BJ (cell line): ENCODE results near the gene MYH7. TPM values are rescaled to one million over a fixed set of nuclear protein-coding genes. Genes with fewer than 3 reads are reported as not detected.

ENCODE experiments used
- CTCF ChIA-PET: fragments of 350-600 bp; formaldehyde crosslinking; extraction: SDS; loops from one replicate; lab custom pipeline; 2021; ENCODE audit warnings: antibody characterized with exemption, inconsistent platforms; lab: Yijun Ruan, JAX
- POLR2A ChIA-PET: fragments of 300-600 bp; sonication (Branson Sonifier 250); formaldehyde crosslinking; extraction: SDS; loops from one replicate; lab custom pipeline; 2021; ENCODE audit warnings: antibody characterized with exemption; lab: Charles Lee
- DNase-seq: peaks from one replicate; pipeline ENCODE4 v3.0.0-alpha.2; 2011; ENCODE audit warnings: low read depth
- H3K27me3 ChIP-seq: 2 replicates; pipeline ENCODE4 v1.6.0; 2011; ENCODE audit warnings: low read length; ENCODE audit not compliant: control insufficient read depth, insufficient read depth
- H3K36me3 ChIP-seq: 2 replicates; pipeline ENCODE4 v1.5.1; 2011; ENCODE audit warnings: low read length; ENCODE audit not compliant: control insufficient read depth, insufficient read depth
- H3K4me3 ChIP-seq: 2 replicates; pipeline ENCODE4 v1.5.1; 2011; ENCODE audit warnings: low read depth, mild to moderate bottlenecking, control low read depth, low read length
- CTCF ChIP-seq: IDR thresholded peaks from 2 replicates; pipeline ENCODE4 v1.5.1; 2011; ENCODE audit warnings: low read depth, mild to moderate bottlenecking, control low read depth, inconsistent platforms, low read length, moderate library complexity; ENCODE audit not compliant: insufficient read depth
- polyA plus RNA-seq: library from polyadenylated mRNA; depleted of rRNA; stranded (reverse); fragments of >200 nt; gene quantifications from 2 replicates; pipeline ENCODE4 v1.2.3, GENCODE V29; 2011

The MYH7 gene
- polyA plus RNA-seq, 1 experiment, result not detected

- ChIA-PET POLR2A (no interaction called here), CTCF (interaction anchor here (1.4 to 20.9 kb wide), 3 partner anchors 10 to 174 kb away, joined by 3 to 479 read pairs (median 5); partner anchors contain the start of genes AP1G2 and THTPA)
- TF ChIP-seq CTCF, result peak; percentile 79
- Histone ChIP-seq H3K36me3 (no peaks in the 10 kb centered on the region; the same call in 1 of the 2 replicates), H3K27me3 (peaks cover 2% of the 10 kb centered on the region; the same call in 1 of the 2 replicates), H3K4me3 (peak within 1 kb of the TSS; percentile 89)
- DNase-seq, result peak; percentile 100
Observed at GRCh38 chr14:23469127-23469905, 33.9 kb upstream of the MYH7 start, which contains the start of gene NGDN. TSS of gene NGDN (plus strand) at chr14:23469703. CDS start at chr14:23469716, 13 bp downstream.

DNA sequence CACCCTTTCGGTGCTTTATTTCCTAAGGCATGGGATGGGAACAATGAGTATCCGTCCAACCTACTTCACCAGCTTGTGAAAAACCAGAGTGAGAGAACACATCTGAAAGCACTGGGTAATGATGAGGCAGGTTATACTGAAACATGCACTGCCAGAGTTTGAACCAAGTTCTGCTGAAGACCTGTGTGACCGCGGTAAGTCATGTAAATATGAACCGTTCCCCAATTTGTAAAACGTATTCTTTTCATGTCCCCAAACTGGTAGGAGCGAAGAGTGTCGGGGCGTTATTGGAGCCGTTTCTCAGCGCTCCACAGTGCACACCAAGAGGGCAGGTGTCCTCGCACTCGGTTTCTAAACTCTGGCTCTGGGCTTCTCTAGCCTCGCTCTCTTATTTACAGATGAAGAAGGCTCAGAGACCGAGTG is 33.3 kb upstream of the MYH7 start:
- H3K36me3 ChIP-seq, result no peaks in the 10 kb centered on the region; the same call in 1 of the 2 replicates
- H3K4me3 ChIP-seq, result peak overlapping the region; percentile 45
- ChIA-PET CTCF (interaction anchor here (0.5 to 20.9 kb wide), 4 partner anchors 11 to 173 kb away, joined by 3 to 479 read pairs (median 3); partner anchors contain the start of genes AP1G2 and THTPA), POLR2A (no interaction called here)
- no peak for DNase-seq
- H3K27me3 ChIP-seq, result peaks cover 2% of the 10 kb centered on the region; the same call in 1 of the 2 replicates
- TF ChIP-seq CTCF, result no peak

GRCh38 chr14:23465261-23465660 is 29.8 kb upstream of the MYH7 start:
- Histone ChIP-seq H3K27me3 (peaks cover 3% of the 10 kb centered on the region), H3K4me3 (no peak overlapping the region), H3K36me3 (no peaks in the 10 kb centered on the region)
- no peak for DNase-seq
- ChIA-PET POLR2A (no interaction called here), CTCF (interaction anchor here (1.1 to 1.2 kb wide), 2 partner anchors 96 to 98 kb away, joined by 3 to 4 read pairs; no protein-coding TSS in a partner anchor)
- no peak for TF ChIP-seq CTCF

DNA sequence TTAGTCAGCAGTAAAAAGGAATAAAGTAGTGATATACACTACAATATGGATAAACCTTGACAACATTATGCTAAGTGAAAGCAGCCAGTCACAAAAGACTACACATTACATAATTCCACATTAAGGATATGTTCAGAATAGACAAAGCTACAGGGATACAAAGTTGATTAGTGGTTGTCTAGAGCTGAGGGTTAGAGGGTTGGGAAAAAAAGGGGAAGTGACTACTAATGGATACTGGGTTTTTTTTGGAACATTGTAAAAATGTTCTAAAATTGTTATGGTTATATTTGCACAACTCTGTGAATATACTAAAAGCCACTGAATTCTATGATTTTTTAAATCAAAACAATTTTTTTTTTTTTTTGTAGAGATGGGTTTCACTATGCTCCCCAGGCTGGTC is 29.2 kb upstream of the MYH7 start:
- H3K27me3 ChIP-seq, result peaks cover 3% of the 10 kb centered on the region
- DNase-seq, result no peak
- ChIA-PET CTCF (interaction anchor here (1.1 to 1.2 kb wide), 2 partner anchors 97 to 98 kb away, joined by 3 to 4 read pairs; no protein-coding TSS in a partner anchor), POLR2A (no interaction called here)
- no peak overlapping the region for H3K4me3 ChIP-seq
- TF ChIP-seq CTCF, result no peak
- no peaks in the 10 kb centered on the region for H3K36me3 ChIP-seq

- TF ChIP-seq CTCF, result no peak
- CTCF ChIA-PET, result no interaction called here
- POLR2A ChIA-PET, result no interaction called here
- DNase-seq, result no peak
- Histone ChIP-seq H3K36me3 (no peaks in the 10 kb centered on the region), H3K4me3 (no peak overlapping the region), H3K27me3 (peaks cover 3% of the 10 kb centered on the region)
Observed at GRCh38 chr14:23460960-23461359, 25.5 kb upstream of the MYH7 start.
